Fibroblast of lung (primary cell): ENCODE data around the gene TNK1. TPM values are rescaled to one million over a fixed set of nuclear protein-coding genes. Genes with fewer than 3 reads are reported as not detected.
"Not testable (repeated sequence)": the region's sequence is repeated elsewhere in the genome, so short reads cannot be mapped to it uniquely, and the experiment has no call there.

Experiments used
- DNase-seq, 2 donors: peaks; one replicate each; pipeline versions ENCODE4 v3.0.0 to v3.0.0-alpha.2; 2010; ENCODE audit warnings: low read depth in 2 of 2
- H2AFZ ChIP-seq: 2 replicates; pipeline ENCODE4 v1.5.1; 2012; ENCODE audit warnings: low read length, control low read depth, inconsistent platforms
- H3K27ac ChIP-seq: 2 replicates; pipeline ENCODE4 v1.5.1; 2011; ENCODE audit warnings: low read length, control low read depth; ENCODE audit not compliant: insufficient read depth
- H3K27me3 ChIP-seq: 2 replicates; pipeline ENCODE4 v1.5.1; 2011; ENCODE audit warnings: mild to moderate bottlenecking, low read length; ENCODE audit not compliant: control insufficient read depth, insufficient read depth
- H3K36me3 ChIP-seq: 2 replicates; pipeline ENCODE4 v1.5.1; 2011; ENCODE audit warnings: low read length; ENCODE audit not compliant: control insufficient read depth, insufficient read depth
- H3K4me1 ChIP-seq: 2 replicates; pipeline ENCODE4 v1.5.1; 2011; ENCODE audit warnings: low read length; ENCODE audit not compliant: control insufficient read depth, insufficient read depth; ENCODE audit errors: extremely low read depth
- H3K4me2 ChIP-seq: 2 replicates; pipeline ENCODE4 v1.5.1; 2011; ENCODE audit warnings: low read length, control low read depth; ENCODE audit not compliant: insufficient read depth; ENCODE audit errors: extremely low read depth
- H3K4me3 ChIP-seq, 4 experiments: fragments of 200-600 bp in 1 of 4; sonication (generic) in 1 of 4; replicated peaks in 1 of 4; 2 replicates each; pipeline ENCODE4 v1.5.1; 2011 to 2016; ENCODE audit warnings: low read length in 4 of 4, low read depth in 3 of 4, mild to moderate bottlenecking in 3 of 4, control low read depth in 2 of 4, inconsistent platforms in 1 of 4, mixed read lengths in 1 of 4; ENCODE audit not compliant: insufficient read depth in 1 of 4; ENCODE audit errors: control extremely low read depth in 1 of 4
- H3K79me2 ChIP-seq: 2 replicates; pipeline ENCODE4 v1.5.1; 2012; ENCODE audit warnings: mild to moderate bottlenecking, low read length, inconsistent platforms; ENCODE audit not compliant: control insufficient read depth, insufficient read depth
- H3K9ac ChIP-seq: 2 replicates; pipeline ENCODE4 v1.5.1; 2011; ENCODE audit warnings: mild to moderate bottlenecking, low read length, control low read depth; ENCODE audit not compliant: insufficient read depth
- H3K9me3 ChIP-seq: 2 replicates; pipeline ENCODE4 v1.5.1; 2012; ENCODE audit warnings: low read depth, low read length; ENCODE audit not compliant: control insufficient read depth, insufficient read depth
- H4K20me1 ChIP-seq: 2 replicates; pipeline ENCODE4 v1.5.1; 2011; ENCODE audit warnings: low read length; ENCODE audit not compliant: control insufficient read depth, insufficient read depth; ENCODE audit errors: extremely low read depth
- CTCF ChIP-seq, 2 donors: IDR thresholded peaks in 1 of 2; conservative IDR thresholded peaks in 1 of 2; 1 replicate in 1 of 2; 2 replicates in 1 of 2; pipeline ENCODE4 v1.5.1; 2011 to 2012; ENCODE audit warnings: low read length in 2 of 2, control low read depth in 1 of 2, inconsistent platforms in 1 of 2, low read depth in 1 of 2, mild to moderate bottlenecking in 1 of 2
- EZH2 ChIP-seq: IDR thresholded peaks from 2 replicates; pipeline ENCODE4 v1.5.1; 2012; ENCODE audit warnings: low read length, control low read depth, mild to moderate bottlenecking; ENCODE audit errors: missing control alignments
- polyA minus RNA-seq: library from RNA; depleted of rRNA, polyadenylated mRNA; stranded (reverse); fragments of >200 nt; gene quantifications from 2 replicates; pipeline ENCODE4 v1.2.3, GENCODE V29; 2011; ENCODE audit warnings: low replicate concordance
- polyA plus RNA-seq, 2 donors: library from polyadenylated mRNA; depleted of rRNA in 1 of 2; stranded (reverse) in 1 of 2; unstranded in 1 of 2; fragments of >200 nt; gene quantifications; 2 replicates each; pipeline ENCODE4 v1.2.1, GENCODE V29; 2011 to 2012; ENCODE audit warnings: missing spikeins in 1 of 2
- total RNA-seq: library from RNA; depleted of rRNA; stranded (reverse); fragments of >200 nt; gene quantifications from 2 replicates; pipeline ENCODE4 v1.2.1, GENCODE V29; 2014

The TNK1 gene
- total RNA-seq (0.66 and 1.0 TPM in 2 replicates), polyA plus RNA-seq (0.15 and 0.20 TPM in 2 replicates), polyA minus RNA-seq (0.24 and 0.48 TPM in 2 replicates)
- 0.13 and 0.29 TPM in 2 replicates for polyA plus RNA-seq (2012)

GRCh38 chr17:7380855-7381683 lies at the start of gene TNK1:
TNK1 (plus strand) TSS chr17:7381089; CDS start chr17:7382927, 1,838 bp downstream.
- H2AFZ ChIP-seq: no peak within 1 kb of the TSS
- TF ChIP-seq CTCF (conservative IDR thresholded peaks at IDR 0.05 in 1 of 2, IDR thresholded peaks at IDR 0.05 in 1 of 2; ENCODE audit: low read depth in 1 of 2, low read length in 2 of 2) (no peak), EZH2 (peak; percentile 82)
- no peak within 1 kb of the TSS for H3K27ac ChIP-seq
- H3K9ac ChIP-seq: no peak within 1 kb of the TSS
- H3K79me2 ChIP-seq: no peaks in the 10 kb centered on the region
- no peaks in the 10 kb centered on the region for H4K20me1 ChIP-seq
- peak within 1 kb of the TSS in 1 of 4 experiments; percentile 46 for H3K4me3 ChIP-seq
- H3K4me1 ChIP-seq: peaks cover 7% of the 10 kb centered on the region
- DNase-seq: no peak
- peaks cover 28% of the 10 kb centered on the region for H3K27me3 ChIP-seq
- H3K9me3 ChIP-seq: no peaks in the 10 kb centered on the region
- H3K4me2 ChIP-seq: peak within 1 kb of the TSS; percentile 59
- H3K36me3 ChIP-seq: no peaks in the 10 kb centered on the region

DNA sequence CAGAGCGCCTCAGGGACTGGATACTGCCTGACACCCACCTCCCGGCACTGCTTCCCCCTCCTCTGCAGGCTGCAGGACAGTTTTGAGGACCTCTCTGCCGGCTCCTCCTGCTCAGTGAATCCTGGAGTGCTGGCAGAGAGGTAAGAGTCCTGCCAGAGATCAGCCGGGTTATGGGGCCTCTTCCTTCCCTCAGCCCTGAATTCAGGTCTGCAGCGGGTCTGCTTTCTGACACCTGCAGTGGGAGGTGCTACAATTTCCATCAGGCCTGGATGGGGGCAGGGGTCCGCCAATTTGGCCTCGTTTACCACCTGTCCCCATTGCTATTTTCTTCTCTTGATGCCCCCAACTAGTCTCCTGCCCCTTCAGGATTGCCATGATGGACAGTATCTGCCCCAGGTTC lies 48.8 kb upstream of the TNK1 start:
- DNase-seq: no peak
- no peak for TF ChIP-seq CTCF (conservative IDR thresholded peaks at IDR 0.05 in 1 of 2, IDR thresholded peaks at IDR 0.05 in 1 of 2; ENCODE audit: low read depth in 1 of 2, low read length in 2 of 2)

GRCh38 chr17:7332600-7333069 lies 48.3 kb upstream of the TNK1 start:
- not testable (repeated sequence) for H3K9ac ChIP-seq, H3K4me2 ChIP-seq, H3K36me3 ChIP-seq, H3K4me1 ChIP-seq, DNase-seq, H4K20me1 ChIP-seq, H3K27ac ChIP-seq, H3K27me3 ChIP-seq, H3K9me3 ChIP-seq, H3K4me3 ChIP-seq, H3K79me2 ChIP-seq, H2AFZ ChIP-seq

More for the DNA sequence above, 48.8 kb upstream of the TNK1 start:
- Histone ChIP-seq H3K79me2 (peaks cover 6% of the 10 kb centered on the region), H3K9ac (no peak overlapping the region), H3K4me1 (no peaks in the 10 kb centered on the region), H3K4me3 (no peak overlapping the region), H4K20me1 (no peaks in the 10 kb centered on the region), H3K27ac (no peak overlapping the region), H3K36me3 (no peaks in the 10 kb centered on the region), H3K4me2 (no peak overlapping the region), H2AFZ (no peak overlapping the region), H3K27me3 (peaks cover 7% of the 10 kb centered on the region), H3K9me3 (no peaks in the 10 kb centered on the region)
